Cortex of kidney (tissue), 1 donor: ENCODE results near the gene MNX1.

Experiments
- DNase-seq: peaks from one replicate; lab custom pipeline; 2025; lab: John Stamatoyannopoulos, UW

The MNX1 gene

GRCh38 chr7:157002819-157003421, 7.5 kb downstream of the MNX1 start:
- no peak for DNase-seq

- DNase-seq: no peak
Measured at GRCh38 chr7:157001920-157002818, 8.3 kb downstream of the MNX1 start.

- no peak for DNase-seq
Measured at GRCh38 chr7:157000741-157001653, 9.5 kb downstream of the MNX1 start.

- no peak for DNase-seq
Measured at GRCh38 chr7:156999958-157000726, 10.3 kb downstream of the MNX1 start.

GRCh38 chr7:156998988-156999957, 11.2 kb downstream of the MNX1 start:
- no peak for DNase-seq

GRCh38 chr7:156994417-156994816, 16.0 kb downstream of the MNX1 start:
- DNase-seq: no peak

GRCh38 chr7:156993925-156994235, 16.6 kb downstream of the MNX1 start:
- DNase-seq: no peak

GRCh38 chr7:156993021-156993924, 17.2 kb downstream of the MNX1 start:
- no peak for DNase-seq

GRCh38 chr7:156989766-156990535, 20.5 kb downstream of the MNX1 start:
- no peak for DNase-seq

GRCh38 chr7:156988343-156989185, 21.9 kb downstream of the MNX1 start:
- DNase-seq: no peak

- no peak for DNase-seq
Measured at GRCh38 chr7:156986378-156986777, 24.1 kb downstream of the MNX1 start.

GRCh38 chr7:156985101-156985992, 25.1 kb downstream of the MNX1 start:
- no peak for DNase-seq

- no peak for DNase-seq
Measured at GRCh38 chr7:156984174-156984891, 26.1 kb downstream of the MNX1 start.

GRCh38 chr7:156979711-156980110, 30.8 kb downstream of the MNX1 start:
- DNase-seq: no peak

GRCh38 chr7:156979007-156979606, 31.4 kb downstream of the MNX1 start:
- DNase-seq: no peak

GRCh38 chr7:156975620-156976019, 34.8 kb downstream of the MNX1 start:
- no peak for DNase-seq
